Measurements from ENCODE around the gene SRF. TPM values are rescaled to one million over a fixed set of nuclear protein-coding genes. Genes with fewer than 3 reads are reported as not detected.

Gene SRF
- total RNA-seq, 4 donors from 2014 or later = 14.8 to 25.8 (median 25.5) TPM

- no peak for DNase-seq (ENCODE audit: low spot score in 2 of 2)
- H3K4me3 ChIP-seq (ENCODE audit: low read depth, poor library complexity, severe bottlenecking) = no peak overlapping the region
- WGBS, 2 donors = 94 to 95% methylated on average over 10 of the region's 10 CpGs
- intact Hi-C loops (cut with DNase I; ENCODE audit: low total_unique reads) = no loop called here
- no peak for TF ChIP-seq POLR2A (IDR thresholded peaks at IDR 0.05)
- TF ChIP-seq CTCF (IDR thresholded peaks at IDR 0.05) = no peak
These were observed 17.4 kb downstream of the SRF start for GRCh38 chr6:43188426-43188825.

DNA sequence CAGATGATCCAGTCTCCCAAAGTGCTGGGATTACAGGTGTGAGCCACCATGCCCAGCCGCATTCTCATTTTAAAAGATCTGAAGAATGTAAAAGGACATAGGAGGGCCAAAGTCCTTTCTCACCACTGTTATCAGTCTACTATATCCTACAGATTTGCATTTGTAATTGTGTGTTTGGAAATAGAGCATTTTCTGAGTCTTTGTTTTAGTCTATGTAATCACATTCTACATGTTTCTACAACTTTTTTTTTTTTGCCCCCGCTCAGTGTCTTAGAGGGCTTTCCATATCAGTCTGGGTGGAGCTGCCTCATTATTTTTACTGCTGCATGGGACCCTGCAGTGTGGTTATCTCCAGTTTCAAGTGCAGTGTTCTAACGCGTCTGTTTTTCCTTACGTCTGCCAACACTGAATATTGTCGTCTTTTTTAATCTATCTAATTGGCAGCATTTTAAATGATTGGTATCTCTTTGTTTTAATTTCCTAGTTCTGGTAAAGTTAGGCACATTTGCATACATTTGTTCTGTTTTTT lies 18.8 kb downstream of the SRF start:
- no peak for DNase-seq (ENCODE audit: low spot score in 2 of 2)
- no peak for TF ChIP-seq CTCF (IDR thresholded peaks at IDR 0.05)
- no peak for TF ChIP-seq POLR2A (IDR thresholded peaks at IDR 0.05)
- H3K4me3 ChIP-seq (ENCODE audit: low read depth, poor library complexity, severe bottlenecking) = no peak overlapping the region
- WGBS, 2 donors = 58 to 62% methylated on average over 6 of the region's 6 CpGs
- intact Hi-C loops (cut with DNase I; ENCODE audit: low total_unique reads) = no loop called here

DNA sequence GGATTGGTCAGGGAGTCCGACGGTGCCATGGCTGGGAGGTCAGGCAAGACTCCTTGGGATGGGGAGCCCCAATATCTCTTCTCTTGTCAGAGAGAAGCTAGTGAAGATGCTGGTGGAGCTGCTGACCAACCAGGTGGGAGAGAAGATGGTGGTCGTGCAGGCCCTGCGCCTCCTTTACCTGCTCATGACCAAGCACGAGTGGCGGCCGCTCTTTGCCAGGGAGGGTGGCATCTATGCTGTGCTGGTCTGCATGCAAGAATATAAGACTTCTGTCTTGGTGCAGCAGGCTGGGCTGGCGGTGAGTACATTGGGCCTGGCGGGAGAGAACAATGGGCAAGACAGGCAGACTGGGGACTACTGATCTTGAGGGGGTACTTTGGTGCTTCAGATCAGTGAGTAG lies 21.8 kb downstream of the SRF start:
- no peak overlapping the region for H3K4me3 ChIP-seq (ENCODE audit: low read depth, poor library complexity, severe bottlenecking)
- no peak for TF ChIP-seq POLR2A (IDR thresholded peaks at IDR 0.05)
- intact Hi-C loops (cut with DNase I; ENCODE audit: low total_unique reads) = no loop called here
- no peak for DNase-seq (ENCODE audit: low spot score in 2 of 2)
- 94 to 95% methylated on average over 9 of the region's 9 CpGs for WGBS, 2 donors

DNA sequence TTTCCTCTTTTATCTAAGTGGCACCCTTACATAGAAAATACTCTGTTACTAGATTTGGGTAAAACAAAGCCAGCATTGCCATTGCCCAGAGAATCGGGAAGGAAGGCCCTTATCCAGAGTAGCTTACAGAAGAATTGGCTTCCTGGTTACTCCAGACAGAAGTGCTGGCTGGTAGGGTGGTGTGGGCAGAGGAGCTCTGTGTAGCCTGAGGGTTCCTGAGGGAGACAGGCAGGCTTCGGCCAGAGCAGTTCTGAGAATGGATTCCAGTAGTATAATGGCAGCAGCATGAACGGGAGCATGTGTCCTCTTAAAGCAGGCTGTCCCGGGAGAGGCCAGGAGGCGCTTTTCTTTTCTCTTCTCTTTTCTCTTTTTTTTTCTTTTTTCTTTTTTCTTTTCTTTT lies 22.9 kb downstream of the SRF start:
- TF ChIP-seq CTCF (IDR thresholded peaks at IDR 0.05) (no peak), POLR2A (IDR thresholded peaks at IDR 0.05) (no peak)
- no peak for DNase-seq (ENCODE audit: low spot score in 2 of 2)
- 87 to 95% methylated on average over 5 of the region's 5 CpGs for WGBS, 2 donors

GRCh38 chr6:43196337-43196736 lies 25.3 kb downstream of the SRF start:
- TF ChIP-seq CTCF (IDR thresholded peaks at IDR 0.05) (no peak), POLR2A (IDR thresholded peaks at IDR 0.05) (no peak)
- no peak for DNase-seq (ENCODE audit: low spot score in 2 of 2)
- intact Hi-C loops (cut with DNase I; ENCODE audit: low total_unique reads) = no loop called here
- H3K4me3 ChIP-seq (ENCODE audit: low read depth, poor library complexity, severe bottlenecking) = no peak overlapping the region
- 83 to 86% methylated on average over 5 of the region's 5 CpGs for WGBS, 2 donors

More for the DNA sequence above, 22.9 kb downstream of the SRF start:
- no peak overlapping the region for H3K4me3 ChIP-seq (ENCODE audit: low read depth, poor library complexity, severe bottlenecking)
- intact Hi-C loops (cut with DNase I; ENCODE audit: low total_unique reads) = no loop called here

DNA sequence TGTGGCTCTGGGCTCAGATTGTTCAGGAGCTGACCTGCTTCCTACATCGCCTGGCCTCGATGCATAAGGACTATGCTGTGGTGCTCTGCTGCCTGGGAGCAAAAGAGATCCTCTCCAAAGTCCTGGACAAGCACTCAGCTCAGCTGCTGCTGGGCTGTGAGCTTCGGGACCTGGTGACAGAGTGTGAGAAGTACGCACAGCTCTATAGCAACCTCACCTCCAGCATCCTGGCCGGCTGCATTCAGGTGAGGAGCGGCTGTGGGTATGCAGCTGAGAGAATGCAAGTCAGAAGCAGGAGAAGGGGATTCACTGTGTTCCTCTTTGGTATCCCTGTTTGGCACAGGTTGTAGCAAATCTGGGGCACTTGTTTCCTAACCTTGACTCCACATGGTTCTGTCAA lies 28.8 kb downstream of the SRF start:
- no peak overlapping the region for H3K4me3 ChIP-seq (ENCODE audit: low read depth, poor library complexity, severe bottlenecking)
- DNase-seq (ENCODE audit: low spot score in 2 of 2) = no peak
- intact Hi-C loops (cut with DNase I; ENCODE audit: low total_unique reads) = no loop called here
- TF ChIP-seq POLR2A (IDR thresholded peaks at IDR 0.05) (no peak), CTCF (IDR thresholded peaks at IDR 0.05) (no peak)
- WGBS, 2 donors = 75 to 84% methylated on average over 6 of the region's 6 CpGs
